Measurements from ENCODE around the gene SPTBN1. TPM values are rescaled to one million over a fixed set of nuclear protein-coding genes. Genes with fewer than 3 reads are reported as not detected.
A peak's percentile ranks its signal among the peaks of the same experiment; 100 is the strongest.

Gene SPTBN1
- total and polyA plus RNA-seq, 5 donors, result 141 to 348 (median 331) TPM

DNA sequence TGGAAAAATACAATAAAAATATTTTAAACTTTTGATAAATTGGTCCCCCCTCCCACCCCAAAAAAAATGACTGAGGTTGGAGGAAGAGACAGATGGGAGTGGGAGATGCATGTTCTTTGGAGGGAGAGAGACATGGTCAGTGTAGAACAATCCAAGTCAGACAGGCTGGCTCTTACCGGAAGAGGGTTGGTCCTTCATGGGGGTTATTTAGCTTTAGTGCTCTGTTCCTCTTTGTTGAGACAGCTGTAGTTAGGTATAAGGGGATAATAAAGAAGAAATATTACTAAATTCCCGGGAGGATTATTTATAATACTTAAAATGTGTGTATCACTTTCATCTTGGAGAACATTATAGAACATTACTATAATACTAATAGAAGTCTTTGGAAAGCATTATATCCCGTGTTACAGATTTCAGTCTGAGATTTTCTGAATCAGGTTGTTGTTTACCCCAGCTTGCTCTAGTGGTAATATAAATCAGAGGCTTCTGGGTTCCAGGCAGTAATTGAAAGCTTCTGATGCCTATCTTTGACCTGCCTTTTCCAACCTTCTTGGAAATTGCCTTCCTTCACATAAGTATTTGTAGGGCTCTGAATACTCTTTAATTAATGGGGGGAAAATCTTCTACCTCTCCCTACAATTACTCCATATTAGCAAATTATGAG lies 87.7 kb downstream of the SPTBN1 start:
- Histone ChIP-seq H3K4me1 (ENCODE audit: control insufficient read depth, insufficient read depth, low read length) (peaks cover 21% of the 10 kb centered on the region), H3K27ac (ENCODE audit: low read length) (no peak overlapping the region), H3K9me3 (ENCODE audit: control insufficient read depth, low read length) (no peaks in the 10 kb centered on the region), H3K4me3 (ENCODE audit: low read length) (no peak overlapping the region), H3K27me3 (ENCODE audit: control insufficient read depth, insufficient read depth) (no peaks in the 10 kb centered on the region)
- WGBS, result 75% methylated on average over 3 of the region's 3 CpGs
- ATAC-seq (no peak), DNase-seq (no peak)
- intact Hi-C loops (cut with DNase I), result no loop called here

DNA sequence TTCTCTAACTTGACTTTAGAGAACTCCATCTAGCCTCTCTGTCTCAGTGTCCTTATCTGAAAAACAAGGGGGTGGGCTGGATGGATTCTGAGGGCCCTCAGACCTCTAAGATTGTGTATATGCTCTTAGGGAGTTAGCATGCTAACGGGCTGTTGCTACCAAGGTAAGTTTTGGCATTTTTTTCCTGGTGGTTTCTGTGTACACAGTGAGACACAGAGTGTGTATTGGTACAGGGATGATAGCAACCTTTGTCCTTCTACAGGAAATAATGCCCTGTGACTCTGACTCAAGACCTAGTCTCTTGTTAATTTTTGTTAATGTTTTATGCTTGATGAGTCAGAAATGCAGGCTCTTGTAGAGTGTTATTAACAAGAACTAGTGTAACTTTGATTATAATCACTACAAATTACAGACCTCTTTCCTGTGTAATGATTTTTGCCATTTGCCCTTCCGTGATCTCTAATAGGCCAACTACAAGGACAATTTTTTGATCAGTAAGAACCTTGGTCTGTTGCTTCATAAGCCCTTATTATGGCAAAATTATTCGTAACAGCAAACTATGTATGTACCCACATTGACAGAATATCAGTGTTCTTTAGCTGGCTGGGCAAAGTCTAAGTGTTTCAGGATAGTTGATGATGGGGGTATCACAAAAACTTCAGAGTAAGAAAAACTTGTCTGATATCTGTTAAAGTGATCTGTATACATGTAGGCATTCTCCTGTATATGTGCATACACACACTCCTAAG lies 89.7 kb downstream of the SPTBN1 start:
- no peak for DNase-seq
- ATAC-seq, result peak in 1 of 2 donors; percentile 22
- no peaks in the 10 kb centered on the region for H3K27me3 ChIP-seq (ENCODE audit: control insufficient read depth, insufficient read depth)
- peaks cover 29% of the 10 kb centered on the region for H3K4me1 ChIP-seq (ENCODE audit: control insufficient read depth, insufficient read depth, low read length)
- no peak overlapping the region for H3K27ac ChIP-seq (ENCODE audit: low read length)
- intact Hi-C loops (cut with DNase I), result no loop called here
- H3K4me3 ChIP-seq (ENCODE audit: low read length), result no peak overlapping the region
- no peaks in the 10 kb centered on the region for H3K9me3 ChIP-seq (ENCODE audit: control insufficient read depth, low read length)
- 67% methylated on average over 3 of the region's 3 CpGs for WGBS

DNA sequence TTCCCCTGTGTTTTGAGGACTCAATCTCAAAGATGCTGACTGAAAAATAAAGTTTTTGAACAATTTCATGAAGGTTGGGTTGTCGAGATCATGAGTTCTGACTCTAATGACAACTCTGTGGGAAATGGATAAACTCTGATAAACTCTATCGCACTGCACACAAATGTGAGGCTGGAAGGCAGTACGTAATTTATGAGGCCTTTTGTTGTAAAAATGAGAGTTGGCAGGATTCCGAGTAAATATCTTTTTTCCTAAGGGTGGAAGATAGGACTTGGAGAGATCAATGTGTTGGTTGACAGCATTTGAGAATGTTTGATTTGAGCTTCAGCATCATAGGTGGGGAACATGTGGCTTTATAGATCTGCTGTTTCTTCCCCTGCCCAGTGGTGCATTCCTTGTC lies 90.4 kb downstream of the SPTBN1 start:
- H3K9me3 ChIP-seq (ENCODE audit: control insufficient read depth, low read length), result no peaks in the 10 kb centered on the region
- WGBS, result 38% methylated on average over 4 of the region's 4 CpGs
- intact Hi-C loops (cut with DNase I), result no loop called here
- DNase-seq, result no peak
- no peaks in the 10 kb centered on the region for H3K27me3 ChIP-seq (ENCODE audit: control insufficient read depth, insufficient read depth)
- H3K27ac ChIP-seq (ENCODE audit: low read length), result no peak overlapping the region
- ATAC-seq, result no peak
- H3K4me3 ChIP-seq (ENCODE audit: low read length), result no peak overlapping the region
- peaks cover 33% of the 10 kb centered on the region for H3K4me1 ChIP-seq (ENCODE audit: control insufficient read depth, insufficient read depth, low read length)

DNA sequence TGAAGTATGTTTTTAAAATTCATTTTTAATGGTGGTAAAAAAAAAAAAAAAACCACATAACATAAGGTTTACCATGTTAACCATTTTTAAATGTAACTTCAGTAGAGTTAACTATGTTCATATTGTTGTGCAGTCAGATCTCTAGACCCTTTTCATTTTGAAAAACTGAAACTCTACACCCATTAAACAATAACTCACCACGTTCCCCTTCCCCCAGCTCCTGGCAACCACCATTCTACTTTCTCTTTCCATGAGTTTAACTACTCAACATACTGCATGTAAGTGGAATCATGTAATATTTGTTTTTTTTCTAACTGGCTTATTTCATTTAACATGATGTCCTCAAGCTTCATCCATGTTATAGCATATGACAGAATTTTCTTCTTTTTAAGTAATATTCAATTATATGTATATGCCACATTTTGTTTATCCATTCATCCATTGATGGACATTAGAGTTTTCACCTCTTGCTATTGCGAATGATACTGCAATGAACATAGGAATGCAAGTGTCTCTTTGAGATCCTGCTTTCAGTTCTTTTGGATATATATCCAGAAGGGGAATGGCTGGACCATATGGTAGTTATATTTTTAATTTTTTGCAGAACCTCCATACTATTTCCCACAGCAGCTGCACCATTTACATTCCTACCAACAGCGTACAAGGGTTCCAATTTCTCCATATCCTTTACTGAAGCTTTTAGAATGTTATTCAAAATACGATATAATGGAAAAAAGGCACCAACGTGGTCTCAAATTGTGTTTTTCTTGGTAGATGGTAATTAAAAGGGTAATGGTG lies 91.0 kb downstream of the SPTBN1 start:
- intact Hi-C loops (cut with DNase I), result no loop called here
- peaks cover 32% of the 10 kb centered on the region for H3K4me1 ChIP-seq (ENCODE audit: control insufficient read depth, insufficient read depth, low read length)
- WGBS, result 82% methylated on average over 5 of the region's 5 CpGs

DNA sequence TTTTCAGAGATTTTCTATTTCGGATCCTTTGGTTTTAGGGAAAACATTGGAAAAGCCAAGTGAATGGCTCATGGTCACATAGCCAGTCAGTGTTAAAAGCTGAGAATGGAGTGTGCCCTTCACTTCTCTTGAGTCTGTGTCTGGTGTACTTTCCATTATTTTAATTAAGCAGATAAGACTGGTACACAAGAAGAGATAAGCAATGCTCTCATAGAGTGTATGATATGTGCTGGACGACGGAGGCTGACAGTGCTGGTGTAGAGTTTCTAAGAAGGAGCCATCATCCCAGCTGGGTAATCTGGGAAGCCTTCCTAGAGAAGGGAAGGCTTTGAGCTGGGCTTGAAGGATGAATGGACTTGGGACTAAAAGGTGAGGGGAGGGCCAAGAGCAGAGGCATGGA lies 93.3 kb downstream of the SPTBN1 start:
- Histone ChIP-seq H3K9me3 (ENCODE audit: control insufficient read depth, low read length) (no peaks in the 10 kb centered on the region), H3K4me3 (ENCODE audit: low read length) (no peak overlapping the region), H3K4me1 (ENCODE audit: control insufficient read depth, insufficient read depth, low read length) (peaks cover 28% of the 10 kb centered on the region), H3K27me3 (ENCODE audit: control insufficient read depth, insufficient read depth) (no peaks in the 10 kb centered on the region), H3K27ac (ENCODE audit: low read length) (no peak overlapping the region)
- intact Hi-C loops (cut with DNase I), result no loop called here
- ATAC-seq (peak; percentile 11 to 59), DNase-seq (no peak)
- WGBS, result 70% methylated on average over 3 of the region's 3 CpGs

More for the DNA sequence above, 91.0 kb downstream of the SPTBN1 start:
- no peak for DNase-seq
- no peaks in the 10 kb centered on the region for H3K27me3 ChIP-seq (ENCODE audit: control insufficient read depth, insufficient read depth)
- ATAC-seq, result no peak
- no peak overlapping the region for H3K4me3 ChIP-seq (ENCODE audit: low read length)
- no peaks in the 10 kb centered on the region for H3K9me3 ChIP-seq (ENCODE audit: control insufficient read depth, low read length)
- H3K27ac ChIP-seq (ENCODE audit: low read length), result no peak overlapping the region

DNA sequence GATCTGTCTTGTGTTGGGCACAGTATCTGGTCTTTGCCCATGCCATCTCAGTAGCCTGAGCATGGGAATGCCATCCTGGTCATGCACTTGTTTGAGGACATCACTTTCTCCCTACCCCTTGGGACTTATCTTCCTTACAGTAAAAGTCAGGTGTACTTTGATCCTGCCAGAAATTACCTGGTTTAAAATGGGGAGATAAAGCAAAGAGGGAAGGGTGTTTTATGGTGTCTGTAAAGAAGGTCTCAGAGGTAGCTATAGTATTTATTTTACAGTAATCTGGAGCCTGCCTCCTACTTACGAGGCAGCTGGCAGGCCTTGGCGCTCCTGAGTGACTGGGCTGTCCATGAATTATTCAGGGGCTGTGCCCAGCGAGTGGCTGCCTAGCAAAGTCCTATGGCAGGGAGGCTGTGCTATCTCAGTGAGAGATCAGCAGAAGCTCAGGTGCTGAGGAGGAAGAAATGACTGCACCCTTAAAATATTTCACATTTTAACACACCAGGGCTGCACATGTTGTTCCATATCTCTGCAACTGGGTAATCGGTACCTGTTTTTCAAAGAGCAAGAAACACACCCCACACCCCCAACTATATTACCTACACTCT lies 93.9 kb downstream of the SPTBN1 start:
- Histone ChIP-seq H3K4me3 (ENCODE audit: low read length) (no peak overlapping the region), H3K4me1 (ENCODE audit: control insufficient read depth, insufficient read depth, low read length) (peaks cover 33% of the 10 kb centered on the region), H3K27me3 (ENCODE audit: control insufficient read depth, insufficient read depth) (no peaks in the 10 kb centered on the region), H3K27ac (ENCODE audit: low read length) (no peak overlapping the region), H3K9me3 (ENCODE audit: control insufficient read depth, low read length) (no peaks in the 10 kb centered on the region)
- 61% methylated on average over 4 of the region's 4 CpGs for WGBS
- ATAC-seq (peak in 1 of 2 donors; percentile 27), DNase-seq (no peak)
- intact Hi-C loops (cut with DNase I), result no loop called here

DNA sequence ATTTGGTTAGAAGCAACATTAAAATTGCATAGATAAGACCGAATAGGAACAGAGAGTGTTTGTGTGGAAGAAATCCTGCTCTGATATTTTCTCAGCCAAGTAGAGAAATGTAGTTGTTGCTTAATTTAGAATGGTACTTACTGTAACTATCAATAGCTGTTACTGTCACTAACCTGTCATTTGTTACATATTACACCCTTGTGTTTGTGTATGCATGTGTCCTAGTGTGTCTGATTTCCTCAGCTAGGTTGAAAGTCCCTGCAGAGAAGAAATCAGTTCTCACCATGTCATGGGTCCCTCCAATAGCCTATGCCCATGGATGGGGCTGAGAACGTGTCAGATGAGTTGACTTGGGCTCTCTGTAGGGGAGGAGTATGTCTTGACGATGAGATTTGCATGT lies 94.4 kb downstream of the SPTBN1 start:
- H3K4me3 ChIP-seq (ENCODE audit: low read length), result no peak overlapping the region
- no peak for ATAC-seq
- H3K9me3 ChIP-seq (ENCODE audit: control insufficient read depth, low read length), result no peaks in the 10 kb centered on the region
- no peak overlapping the region for H3K27ac ChIP-seq (ENCODE audit: low read length)
- peaks cover 37% of the 10 kb centered on the region for H3K4me1 ChIP-seq (ENCODE audit: control insufficient read depth, insufficient read depth, low read length)
- H3K27me3 ChIP-seq (ENCODE audit: control insufficient read depth, insufficient read depth), result no peaks in the 10 kb centered on the region
- WGBS, result 37% methylated on average over 3 of the region's 3 CpGs
- intact Hi-C loops (cut with DNase I), result no loop called here
- no peak for DNase-seq

DNA sequence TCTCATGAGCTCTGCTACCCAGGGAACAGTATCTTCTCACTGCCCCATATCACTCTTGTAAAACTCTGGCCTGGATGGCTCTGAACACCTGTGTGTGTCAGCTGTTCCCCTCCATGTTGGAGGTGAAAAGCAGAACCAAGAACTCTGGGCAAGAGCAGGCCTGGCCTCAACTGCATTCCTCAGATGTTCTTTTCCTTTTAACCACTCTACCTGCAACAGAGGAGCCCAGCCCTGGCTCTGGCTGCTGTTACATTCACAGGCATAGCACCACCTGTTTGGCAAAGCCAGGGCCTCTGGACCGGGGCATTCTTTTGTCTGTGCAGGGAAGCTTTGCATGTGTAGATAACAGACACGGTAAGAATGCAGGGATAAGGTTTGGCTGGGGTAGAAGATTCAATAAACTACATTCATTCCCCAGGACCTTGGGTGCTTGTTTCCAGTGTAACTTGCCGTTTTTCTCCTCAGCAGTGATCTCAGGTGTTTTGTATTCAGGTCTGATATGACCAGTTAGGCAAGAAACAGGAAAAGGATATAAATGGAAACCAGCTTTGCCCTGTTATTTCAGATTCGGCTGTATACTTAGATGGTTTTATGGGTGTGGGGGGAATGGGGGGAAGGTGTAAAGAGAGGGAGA lies 95.1 kb downstream of the SPTBN1 start:
- ATAC-seq, result no peak
- Histone ChIP-seq H3K4me3 (ENCODE audit: low read length) (no peak overlapping the region), H3K4me1 (ENCODE audit: control insufficient read depth, insufficient read depth, low read length) (peaks cover 43% of the 10 kb centered on the region), H3K27me3 (ENCODE audit: control insufficient read depth, insufficient read depth) (no peaks in the 10 kb centered on the region), H3K9me3 (ENCODE audit: control insufficient read depth, low read length) (no peaks in the 10 kb centered on the region), H3K27ac (ENCODE audit: low read length) (no peak overlapping the region)
- intact Hi-C loops (cut with DNase I), result no loop called here
- no peak for DNase-seq
- 34% methylated on average over 4 of the region's 4 CpGs for WGBS

DNA sequence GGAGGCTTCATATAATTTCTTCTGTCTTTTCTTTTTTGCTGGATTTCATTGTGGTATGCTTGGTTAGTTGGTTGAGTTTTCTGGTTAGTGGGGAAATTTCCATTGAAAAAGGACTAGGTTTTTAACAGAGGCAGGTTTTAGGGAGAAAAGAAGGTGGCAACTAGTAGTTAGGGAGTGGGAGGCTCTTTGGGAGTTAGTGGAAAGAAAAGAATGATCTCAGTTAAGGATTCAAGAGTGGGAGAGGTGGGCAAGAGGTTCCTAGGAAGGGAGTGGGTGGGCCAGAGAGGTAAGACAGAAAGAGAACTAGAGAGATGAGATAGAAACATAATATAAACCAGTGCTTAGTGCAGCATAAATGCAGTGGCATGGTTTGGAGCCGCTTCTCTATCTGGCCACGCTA lies 96.9 kb downstream of the SPTBN1 start:
- ATAC-seq, result no peak
- Histone ChIP-seq H3K4me3 (ENCODE audit: low read length) (no peak overlapping the region), H3K27ac (ENCODE audit: low read length) (no peak overlapping the region), H3K27me3 (ENCODE audit: control insufficient read depth, insufficient read depth) (no peaks in the 10 kb centered on the region), H3K9me3 (ENCODE audit: control insufficient read depth, low read length) (no peaks in the 10 kb centered on the region), H3K4me1 (ENCODE audit: control insufficient read depth, insufficient read depth, low read length) (peaks cover 47% of the 10 kb centered on the region)
- WGBS, result 70% methylated on average over 2 of the region's 2 CpGs
- no peak for DNase-seq
- intact Hi-C loops (cut with DNase I), result no loop called here

DNA sequence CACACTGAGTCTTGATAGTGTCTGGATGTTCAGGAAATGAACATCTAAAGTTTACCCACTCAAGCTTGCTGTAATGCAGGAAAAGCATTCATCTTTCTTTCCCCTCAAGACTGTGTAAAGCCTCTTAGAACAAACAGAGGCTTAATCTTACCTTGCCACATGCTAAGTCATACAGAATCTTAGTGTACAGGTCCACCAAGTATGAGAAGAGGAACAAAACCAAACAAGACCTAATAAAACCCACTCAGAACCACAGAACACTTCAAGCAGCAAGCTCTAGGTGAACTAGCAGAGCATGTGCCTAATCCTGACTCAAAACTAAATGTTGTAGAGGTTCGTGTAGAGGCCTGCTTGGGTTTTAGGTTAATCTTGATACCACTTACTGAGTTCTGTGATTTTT lies 97.6 kb downstream of the SPTBN1 start:
- ATAC-seq (no peak), DNase-seq (no peak)
- H3K4me1 ChIP-seq (ENCODE audit: control insufficient read depth, insufficient read depth, low read length), result peaks cover 40% of the 10 kb centered on the region
- intact Hi-C loops (cut with DNase I), result no loop called here
- H3K27ac ChIP-seq (ENCODE audit: low read length), result no peak overlapping the region
- no peaks in the 10 kb centered on the region for H3K27me3 ChIP-seq (ENCODE audit: control insufficient read depth, insufficient read depth)
- WGBS, result 82% methylated on average over 1 of the region's 1 CpG
- no peaks in the 10 kb centered on the region for H3K9me3 ChIP-seq (ENCODE audit: control insufficient read depth, low read length)
- H3K4me3 ChIP-seq (ENCODE audit: low read length), result no peak overlapping the region
